KMS-11 (cell line): ENCODE measurements around the gene PHGDH.

ENCODE experiments used
- H2AFZ ChIP-seq: fragments of 200-600 bp; sonication (generic); 2 replicates; pipeline ENCODE4 v1.6.1; 2016; ENCODE audit warnings: antibody characterized with exemption, mixed run types, low read depth
- H3K27ac ChIP-seq: fragments of 200-600 bp; sonication (generic); 2 replicates; pipeline ENCODE4 v1.6.1; 2016; ENCODE audit warnings: mild to moderate bottlenecking, mixed run types
- H3K27me3 ChIP-seq: fragments of 200-600 bp; sonication (generic); 2 replicates; pipeline ENCODE4 v1.6.1; 2017; ENCODE audit warnings: mild to moderate bottlenecking, low read depth, mixed run types, moderate library complexity; ENCODE audit not compliant: insufficient read depth
- H3K36me3 ChIP-seq: fragments of 200-600 bp; sonication (generic); 2 replicates; pipeline ENCODE4 v1.6.1; 2017; ENCODE audit warnings: mild to moderate bottlenecking, mixed run types; ENCODE audit not compliant: insufficient read depth
- H3K4me1 ChIP-seq: fragments of 200-600 bp; sonication (generic); 2 replicates; pipeline ENCODE4 v1.6.1; 2016; ENCODE audit warnings: mild to moderate bottlenecking, low read depth, mixed run types; ENCODE audit not compliant: poor library complexity, severe bottlenecking
- H3K4me2 ChIP-seq: fragments of 200-600 bp; sonication (generic); 2 replicates; pipeline ENCODE4 v1.7.0; 2016; ENCODE audit warnings: mild to moderate bottlenecking, mixed run types
- H3K4me3 ChIP-seq: fragments of 200-600 bp; sonication (generic); IDR thresholded peaks from 2 replicates; pipeline ENCODE4 v1.6.1; 2017; ENCODE audit warnings: low read depth, low read length, mixed read lengths; ENCODE audit not compliant: insufficient read depth
- H3K79me2 ChIP-seq: fragments of 200-600 bp; sonication (generic); 2 replicates; pipeline ENCODE4 v1.6.1; 2016; ENCODE audit warnings: low read depth, mixed run types; ENCODE audit not compliant: insufficient read depth
- H3K9ac ChIP-seq: fragments of 200-600 bp; sonication (generic); 2 replicates; pipeline ENCODE4 v1.6.1; 2016; ENCODE audit warnings: mild to moderate bottlenecking, mixed run types
- H4K20me1 ChIP-seq: fragments of 200-600 bp; sonication (generic); 2 replicates; pipeline ENCODE4 v1.6.1; 2016; ENCODE audit warnings: mild to moderate bottlenecking, mixed run types; ENCODE audit not compliant: insufficient read depth
- CTCF ChIP-seq: fragments of 200-600 bp; sonication (generic); conservative IDR thresholded peaks from 2 replicates; pipeline ENCODE4 v1.6.1; 2017; ENCODE audit warnings: low read depth, mild to moderate bottlenecking, antibody characterized with exemption, low read length, moderate library complexity, mixed read lengths

Gene PHGDH

GRCh38 chr1:119680723-119681122 lies 31.0 kb upstream of the PHGDH start:
- H3K27me3 ChIP-seq = no peaks in the 10 kb centered on the region
- H3K4me1 ChIP-seq = no peaks in the 10 kb centered on the region
- TF ChIP-seq CTCF = no peak
- H3K36me3 ChIP-seq = no peaks in the 10 kb centered on the region
- no peak overlapping the region for H3K4me2 ChIP-seq
- H2AFZ ChIP-seq = no peak overlapping the region
- no peak overlapping the region for H3K9ac ChIP-seq
- no peak overlapping the region for H3K4me3 ChIP-seq
- no peaks in the 10 kb centered on the region for H3K79me2 ChIP-seq
- no peaks in the 10 kb centered on the region for H4K20me1 ChIP-seq
- H3K27ac ChIP-seq = no peak overlapping the region

DNA sequence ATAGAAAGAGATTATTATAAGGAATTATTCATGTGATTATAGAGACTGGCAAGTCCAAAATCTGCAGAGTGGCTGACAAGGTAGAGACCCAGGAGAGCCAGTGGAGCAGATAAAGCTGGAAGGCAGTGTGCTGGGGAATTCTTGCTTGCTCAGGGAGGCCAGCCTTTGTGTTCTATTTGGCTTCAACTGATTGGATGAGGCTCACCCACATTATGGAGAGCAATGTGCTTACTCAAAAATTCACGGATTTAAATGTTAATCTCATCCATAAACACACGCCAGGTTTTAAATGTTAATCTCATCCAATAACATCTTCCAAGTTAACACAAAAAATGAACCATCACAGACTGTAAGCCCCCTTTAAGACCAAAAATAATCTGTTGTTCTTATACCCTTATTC lies 30.2 kb upstream of the PHGDH start:
- Histone ChIP-seq H3K27me3 (no peaks in the 10 kb centered on the region), H3K27ac (no peak overlapping the region), H3K36me3 (no peaks in the 10 kb centered on the region), H3K4me3 (no peak overlapping the region), H2AFZ (no peak overlapping the region), H3K9ac (no peak overlapping the region), H3K4me1 (no peaks in the 10 kb centered on the region), H3K79me2 (no peaks in the 10 kb centered on the region), H3K4me2 (no peak overlapping the region), H4K20me1 (no peaks in the 10 kb centered on the region)
- TF ChIP-seq CTCF = no peak

GRCh38 chr1:119682141-119682540 lies 29.6 kb upstream of the PHGDH start:
- no peak overlapping the region for H3K9ac ChIP-seq
- H3K4me1 ChIP-seq = no peaks in the 10 kb centered on the region
- H3K27ac ChIP-seq = no peak overlapping the region
- no peaks in the 10 kb centered on the region for H3K27me3 ChIP-seq
- no peak for TF ChIP-seq CTCF
- no peak overlapping the region for H2AFZ ChIP-seq
- H3K36me3 ChIP-seq = no peaks in the 10 kb centered on the region
- no peak overlapping the region for H3K4me3 ChIP-seq
- no peaks in the 10 kb centered on the region for H4K20me1 ChIP-seq
- no peak overlapping the region for H3K4me2 ChIP-seq
- H3K79me2 ChIP-seq = no peaks in the 10 kb centered on the region

DNA sequence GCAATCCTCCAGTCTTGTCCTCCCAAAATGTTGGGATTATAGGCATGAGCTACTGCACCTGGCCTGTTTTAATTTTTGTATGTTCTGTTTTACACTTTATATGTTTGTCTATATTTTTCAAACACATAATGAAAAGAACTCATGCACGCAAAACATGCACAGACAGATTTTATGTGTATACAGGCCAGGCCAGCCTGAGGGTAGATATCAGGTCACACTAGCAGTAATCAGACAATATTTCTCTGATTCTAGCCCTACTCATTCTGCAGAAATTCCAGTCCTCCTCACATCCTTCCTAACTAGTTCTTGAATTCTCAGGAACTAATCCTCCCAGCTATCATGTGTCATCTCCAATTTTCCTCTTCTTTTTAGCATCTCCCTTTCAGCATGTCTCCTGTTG lies 27.8 kb upstream of the PHGDH start:
- H3K36me3 ChIP-seq = no peaks in the 10 kb centered on the region
- no peaks in the 10 kb centered on the region for H3K27me3 ChIP-seq
- no peak overlapping the region for H3K9ac ChIP-seq
- H3K4me1 ChIP-seq = no peaks in the 10 kb centered on the region
- H3K27ac ChIP-seq = no peak overlapping the region
- H3K4me3 ChIP-seq = no peak overlapping the region
- no peak overlapping the region for H2AFZ ChIP-seq
- H3K79me2 ChIP-seq = no peaks in the 10 kb centered on the region
- TF ChIP-seq CTCF = no peak
- H3K4me2 ChIP-seq = no peak overlapping the region
- H4K20me1 ChIP-seq = no peaks in the 10 kb centered on the region

DNA sequence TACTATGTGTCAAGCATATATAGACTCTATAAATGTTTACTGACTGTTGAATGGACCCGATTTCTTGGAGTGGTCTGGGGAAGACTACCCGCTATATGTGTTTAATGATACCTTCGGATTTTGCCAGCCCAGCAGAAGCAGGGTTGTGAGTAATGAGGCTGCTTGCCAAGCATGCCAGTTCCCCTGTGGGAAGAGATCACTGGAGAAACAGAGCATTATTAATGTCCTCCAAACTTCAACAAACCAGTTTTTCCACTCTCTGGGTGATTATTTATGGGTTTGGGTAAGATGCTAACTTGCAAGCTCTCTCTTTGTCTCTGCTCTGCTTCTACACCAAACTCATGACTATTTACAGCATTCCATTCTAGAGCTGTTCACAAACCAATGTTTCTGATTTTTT lies 25.1 kb upstream of the PHGDH start:
- no peaks in the 10 kb centered on the region for H3K27me3 ChIP-seq
- no peak overlapping the region for H3K4me2 ChIP-seq
- no peaks in the 10 kb centered on the region for H3K36me3 ChIP-seq
- no peak overlapping the region for H3K4me3 ChIP-seq
- no peak overlapping the region for H3K27ac ChIP-seq
- no peaks in the 10 kb centered on the region for H3K79me2 ChIP-seq
- TF ChIP-seq CTCF = no peak
- H3K4me1 ChIP-seq = no peaks in the 10 kb centered on the region
- no peak overlapping the region for H2AFZ ChIP-seq
- H3K9ac ChIP-seq = no peak overlapping the region
- H4K20me1 ChIP-seq = no peaks in the 10 kb centered on the region
